ENCODE results near the gene PRPF4. TPM values are rescaled to one million over a fixed set of nuclear protein-coding genes. Genes with fewer than 3 reads are reported as not detected.

The PRPF4 gene
- total and polyA plus RNA-seq, 2 donors (not counting 3 experiments of a cell fraction or from before 2014, with no cell fraction given) = 12.9 to 25.8 TPM

GRCh38 chr9:113266174-113266573, 9.3 kb upstream of the PRPF4 start:
- Histone ChIP-seq H3K9me1 (replicated peaks; ENCODE audit: control insufficient read depth, extremely low read depth, insufficient read depth, low read length) (no peaks in the 10 kb centered on the region), H3K36me3 (ENCODE audit: control insufficient read depth in 2 of 2, extremely low read depth in 1 of 2, insufficient read depth in 2 of 2, low read length in 2 of 2) (peaks cover 11% of the 10 kb centered on the region in 2 experiments), H3K4me1 (ENCODE audit: control insufficient read depth, extremely low read depth, insufficient read depth, low read length) (no peaks in the 10 kb centered on the region), H3K9me3 (replicated peaks; ENCODE audit: control insufficient read depth, insufficient read depth, low read length) (no peaks in the 10 kb centered on the region), H2AFZ (ENCODE audit: low read depth, low read length) (no peak overlapping the region), H3K9ac (replicated peaks; ENCODE audit: extremely low read depth, insufficient read depth, low read length) (no peak overlapping the region), H3K79me2 (ENCODE audit: control insufficient read depth, insufficient read depth, low read length) (no peaks in the 10 kb centered on the region), H3K4me3 (replicated peaks in 1 of 3; ENCODE audit: insufficient read depth in 1 of 3, low read depth in 1 of 3, low read length in 3 of 3) (no peak overlapping the region), H3K27ac (ENCODE audit: insufficient read depth, low read depth, low read length) (no peak overlapping the region), H3K27me3 (ENCODE audit: control insufficient read depth in 2 of 2, insufficient read depth in 2 of 2, low read length in 2 of 2) (no peaks in the 10 kb centered on the region), H4K20me1 (replicated peaks; ENCODE audit: control insufficient read depth, extremely low read depth, insufficient read depth, low read length) (no peaks in the 10 kb centered on the region), H3K4me2 (ENCODE audit: insufficient read depth, low read length) (no peak overlapping the region)
- ChIA-PET CTCF (interaction anchor here (0.6 to 1.1 kb wide), 2 partner anchors 18 to 45 kb away, joined by 3 read pairs; partner anchors contain the start of genes FKBP15 and SLC31A1), POLR2A (no interaction called here)
- TF ChIP-seq FOS (IDR thresholded peaks at IDR 0.05; ENCODE audit: borderline replicate concordance, insufficient read depth, low read length) (no peak), JUN (IDR thresholded peaks at IDR 0.05; ENCODE audit: borderline replicate concordance, insufficient read depth, insufficient read length, low read depth) (no peak), CTCF (IDR thresholded peaks at IDR 0.05; ENCODE audit: extremely low read depth in 1 of 2, insufficient read depth in 1 of 2, low read depth in 1 of 2, low read length in 2 of 2) (no peak), POLR2A (IDR thresholded peaks at IDR 0.05; ENCODE audit: low read depth, low read length) (no peak), GATA2 (IDR thresholded peaks at IDR 0.05; ENCODE audit: insufficient read depth, insufficient read length, low read depth, low read length) (no peak), EZH2 (IDR thresholded peaks at IDR 0.05; ENCODE audit: borderline replicate concordance, low read depth, low read length, severe bottlenecking) (no peak), MYC (IDR thresholded peaks at IDR 0.05; ENCODE audit: low read depth, low read length) (no peak), POLR2AphosphoS5 (IDR thresholded peaks at IDR 0.05; ENCODE audit: insufficient read depth, low read depth, low read length) (no peak)
- TF ChIP-seq, protein P1, sequence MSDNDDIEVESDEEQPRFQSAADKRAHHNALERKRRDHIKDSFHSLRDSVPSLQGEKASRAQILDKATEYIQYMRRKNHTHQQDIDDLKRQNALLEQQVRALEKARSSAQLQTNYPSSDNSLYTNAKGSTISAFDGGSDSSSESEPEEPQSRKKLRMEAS (IDR thresholded peaks at IDR 0.05; ENCODE audit: insufficient read depth, insufficient read length) = no peak
- intact Hi-C loops (cut with micrococcal nuclease) (no loop called here), dilution Hi-C loops (cut with MboI; ENCODE audit: extremely low pct_ligation_motif_present, low sequenced_read_pairs) (no loop called here)
- DNase-seq (ENCODE audit: low read depth, low spot score) = no peak
- no TSS peak for BruUV-seq (replicated peaks)
- FAIRE-seq = no peak

Data from endothelial cell of umbilical vein (primary cell).